DMS 273 (cell line): Measurements from ENCODE around the gene RFLNA.
"Not testable (repeated sequence)": the region's sequence is repeated elsewhere in the genome, so short reads cannot be mapped to it uniquely, and the experiment has no call there.

Source experiments
- DNase-seq: peaks from one replicate; lab custom pipeline; 2025; ENCODE audit not compliant: unreplicated experiment; lab: John Stamatoyannopoulos, UW

RFLNA gene

DNA sequence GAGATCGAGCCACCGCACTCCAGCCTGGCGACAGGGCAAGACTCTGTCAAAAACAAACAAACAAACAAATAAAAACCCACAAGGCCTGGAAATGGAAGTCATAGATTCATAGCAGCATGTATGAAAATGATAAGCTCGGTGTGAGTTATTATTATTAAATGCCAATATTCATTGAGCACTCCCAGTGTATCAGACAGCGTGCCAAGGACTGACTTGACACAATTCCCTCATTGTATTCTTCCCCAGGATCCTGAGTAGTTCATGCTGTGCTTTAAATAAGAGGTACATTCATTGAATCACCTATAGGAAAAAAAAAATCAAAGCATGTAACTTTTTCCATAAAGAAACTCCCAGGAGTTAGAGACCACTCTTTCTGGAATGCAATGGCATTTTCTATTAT is 12.6 kb upstream of the RFLNA start:
- no peak for DNase-seq

DNA sequence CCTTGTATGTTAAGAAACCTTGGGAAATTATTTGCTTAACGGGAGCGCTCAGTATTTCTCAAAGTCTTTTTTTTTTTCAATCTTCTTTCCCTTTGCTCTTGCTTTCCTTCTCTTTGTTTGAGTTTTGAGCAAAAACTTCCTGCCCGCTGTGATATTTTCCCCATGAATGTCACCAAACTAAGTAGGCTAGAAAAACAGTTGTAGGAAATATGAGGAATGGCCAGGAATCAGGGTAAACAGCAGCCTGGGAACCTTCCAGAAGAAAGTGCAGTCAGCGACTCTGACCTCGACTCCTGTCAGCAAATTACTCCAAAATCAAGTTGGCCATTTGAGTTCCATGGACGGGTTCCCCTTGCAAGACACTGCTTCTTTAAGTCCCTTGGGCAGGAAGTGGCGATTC is 11.6 kb upstream of the RFLNA start:
- no peak for DNase-seq

DNA sequence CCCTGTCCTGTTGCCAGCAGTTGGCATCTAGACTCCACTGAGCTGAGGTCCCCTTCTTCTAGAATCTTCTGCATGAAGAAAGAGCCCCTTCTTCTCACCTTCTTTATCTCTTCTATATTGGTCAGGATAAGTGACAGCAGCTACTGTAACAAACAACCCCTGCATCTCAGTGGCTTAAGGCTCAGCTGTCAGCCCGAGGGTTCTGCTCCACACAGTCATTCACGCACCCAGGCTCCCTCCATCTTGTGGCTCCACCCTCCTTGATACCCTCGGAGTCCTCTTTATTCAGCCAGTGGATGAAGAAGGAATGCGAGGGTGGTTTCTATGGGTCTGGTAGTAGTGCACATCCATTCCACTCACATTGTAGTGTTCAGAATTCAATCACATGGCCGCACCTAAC is 10.5 kb upstream of the RFLNA start:
- DNase-seq: no peak

DNA sequence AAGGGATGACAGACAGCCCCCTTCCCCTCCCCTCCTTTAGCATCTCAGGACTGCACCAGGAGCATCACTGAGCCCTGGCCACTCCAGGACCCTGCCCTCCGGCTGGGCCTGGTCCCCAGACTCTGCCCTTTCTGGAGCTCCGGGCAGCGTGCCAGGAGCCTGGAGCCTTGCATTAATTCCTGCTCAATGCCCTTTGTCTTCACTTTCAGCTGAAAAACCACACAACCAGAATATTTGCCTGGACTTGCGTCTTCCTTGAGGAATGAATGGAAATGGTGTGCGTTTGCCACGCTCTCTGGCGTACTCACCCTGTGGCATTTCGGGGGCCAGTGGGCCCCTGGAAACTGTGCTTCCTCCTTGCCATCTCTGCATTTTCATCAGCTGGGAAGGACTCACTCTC is 8.5 kb upstream of the RFLNA start:
- DNase-seq: peak; percentile 41

DNA sequence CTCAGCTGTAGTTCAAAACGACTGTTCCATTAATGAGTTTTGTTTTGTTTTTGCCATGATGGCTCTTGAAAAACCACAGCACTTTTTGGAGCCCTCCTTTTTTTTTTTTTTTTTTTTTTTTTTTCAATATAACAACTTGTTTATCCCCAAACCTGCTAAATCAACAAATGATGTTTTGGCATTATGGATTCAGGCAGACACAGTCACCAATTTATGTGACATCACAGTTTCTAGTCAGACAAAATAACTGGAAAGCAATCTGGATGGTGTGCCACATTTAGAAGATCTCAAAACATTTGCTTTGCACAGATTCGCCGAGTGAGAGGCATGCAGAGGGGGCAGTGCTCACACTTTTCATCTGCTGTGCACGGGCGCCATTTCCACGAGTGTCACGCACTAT is 7.9 kb upstream of the RFLNA start:
- no peak for DNase-seq

DNA sequence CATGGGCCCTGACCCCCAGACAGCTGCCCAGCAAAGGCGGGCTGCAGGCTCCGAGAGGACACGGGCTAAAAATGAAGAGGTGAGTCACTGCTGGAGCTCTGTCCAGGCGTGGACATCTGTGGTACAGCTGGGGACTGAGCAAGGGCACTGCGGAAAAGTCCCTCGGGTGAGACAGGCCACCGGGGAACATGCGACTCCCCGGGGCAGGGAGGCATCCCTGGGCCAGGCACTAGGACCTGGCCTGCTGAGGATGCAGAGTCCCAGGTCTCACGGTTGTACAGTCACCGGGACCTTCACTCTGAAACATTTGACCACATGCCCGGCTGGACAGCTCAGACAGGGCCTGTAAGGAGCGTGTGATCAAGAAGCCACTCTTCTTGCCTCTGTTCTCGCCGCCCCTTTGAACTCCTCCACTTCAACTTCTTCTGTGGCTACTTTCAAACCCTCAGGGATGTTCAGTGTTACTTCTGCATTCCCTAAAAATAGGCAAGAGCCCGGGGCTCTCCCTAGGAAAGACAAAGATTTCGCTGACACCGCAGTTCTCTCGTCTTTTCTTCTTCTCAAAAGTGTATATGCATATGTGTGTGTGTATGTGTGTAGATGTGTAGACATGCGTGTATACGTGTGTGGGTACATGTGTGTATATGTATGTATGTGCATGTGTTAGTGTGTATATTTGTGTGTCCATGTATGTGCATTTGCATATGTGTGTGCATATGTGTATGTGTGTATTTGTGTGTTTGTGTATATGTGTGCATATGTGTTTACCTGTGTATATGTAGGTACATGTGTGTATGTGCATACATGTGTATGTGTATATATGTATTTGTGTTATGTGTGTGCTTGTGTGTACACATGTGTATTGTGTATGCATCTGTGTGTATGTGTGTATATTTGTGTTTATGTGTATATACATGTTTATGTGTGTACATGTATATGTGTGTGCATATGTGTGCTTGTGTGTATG is 5.0 kb upstream of the RFLNA start:
- DNase-seq: no peak

DNA sequence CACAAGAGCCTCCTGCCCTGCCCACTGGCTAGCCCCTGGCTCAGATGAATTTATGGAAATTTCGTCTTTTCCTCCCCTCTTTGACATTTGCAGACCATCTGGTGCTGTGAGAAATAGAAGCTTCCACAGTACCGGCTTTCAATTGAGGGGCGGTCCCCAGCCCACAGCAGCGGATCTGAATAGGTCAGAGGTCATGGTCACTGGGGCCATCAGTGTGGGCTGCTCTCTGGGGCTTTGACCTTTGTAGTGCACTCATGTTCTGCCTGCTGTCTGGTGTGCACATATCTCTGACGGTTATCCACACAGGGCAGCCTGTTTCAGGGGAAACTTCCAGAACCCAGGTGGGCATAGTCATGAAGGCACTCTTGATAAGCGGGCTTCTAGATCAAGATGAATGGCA is 2.5 kb upstream of the RFLNA start:
- DNase-seq: no peak

DNA sequence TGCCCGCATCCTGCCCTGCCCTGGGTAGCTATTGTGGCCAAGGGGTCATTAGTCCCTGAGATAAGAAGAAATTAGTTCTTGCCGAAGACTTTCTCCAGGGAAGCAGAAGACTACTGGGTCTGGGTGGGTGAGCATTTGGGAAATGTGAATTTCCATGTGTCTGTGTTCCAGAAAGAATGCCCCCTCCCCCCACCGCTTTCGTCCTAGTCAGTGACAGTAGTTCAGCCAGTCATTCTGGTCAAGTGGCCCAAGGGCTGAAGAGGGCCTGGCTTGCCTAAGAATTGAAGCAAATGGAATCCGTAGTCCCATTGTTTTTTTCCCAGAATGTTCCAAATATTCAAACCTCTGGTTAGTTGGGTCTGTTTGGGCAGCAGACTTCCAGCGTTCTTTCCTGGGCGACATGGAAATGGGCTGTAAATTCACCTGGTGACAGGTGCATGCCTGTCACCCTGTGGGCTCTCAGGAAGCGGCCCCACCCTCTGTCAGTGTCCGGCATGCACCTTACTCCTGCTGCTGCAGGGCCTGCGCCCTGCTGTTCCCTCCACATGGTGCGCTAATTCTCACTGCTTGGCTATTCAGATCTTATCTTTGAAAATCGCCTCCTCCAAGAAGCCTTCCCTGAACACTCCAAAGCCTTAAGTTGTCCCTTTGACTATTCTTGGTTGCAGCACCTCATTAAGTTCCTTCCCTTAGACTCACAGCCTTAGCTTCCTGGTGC is 1.4 kb upstream of the RFLNA start:
- no peak for DNase-seq

DNA sequence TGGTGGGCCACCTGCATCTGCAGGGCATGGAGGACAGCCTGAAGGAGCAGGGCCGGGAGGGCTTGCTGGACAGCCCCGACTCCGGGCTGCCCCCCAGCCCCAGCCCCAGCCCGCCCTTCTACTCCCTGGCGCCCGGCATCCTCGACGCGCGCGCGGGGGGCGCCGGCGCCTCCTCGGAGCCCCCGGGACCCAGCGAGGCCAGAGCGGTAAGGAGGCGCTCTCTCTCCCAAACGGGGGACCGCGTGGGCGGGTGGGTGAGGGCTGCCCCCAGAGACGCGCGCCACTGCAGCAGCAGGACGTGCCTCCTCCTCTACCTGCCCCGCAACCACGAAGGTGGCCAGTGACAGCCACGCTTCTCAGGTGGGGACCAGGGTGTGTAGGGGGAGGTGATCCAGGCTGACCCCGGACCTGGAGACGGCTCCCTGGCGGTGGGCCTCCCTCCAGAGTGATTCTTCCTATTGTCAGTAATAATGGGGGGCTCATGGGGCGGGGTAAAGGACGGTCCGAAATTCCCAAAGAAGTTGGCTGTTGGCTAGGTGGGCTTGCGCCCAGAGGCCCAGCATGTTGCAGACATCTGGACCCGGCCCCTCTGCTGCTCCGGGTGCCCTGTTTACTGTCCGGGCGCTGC is 652 bp downstream of the RFLNA start:
- DNase-seq: no peak

DNA sequence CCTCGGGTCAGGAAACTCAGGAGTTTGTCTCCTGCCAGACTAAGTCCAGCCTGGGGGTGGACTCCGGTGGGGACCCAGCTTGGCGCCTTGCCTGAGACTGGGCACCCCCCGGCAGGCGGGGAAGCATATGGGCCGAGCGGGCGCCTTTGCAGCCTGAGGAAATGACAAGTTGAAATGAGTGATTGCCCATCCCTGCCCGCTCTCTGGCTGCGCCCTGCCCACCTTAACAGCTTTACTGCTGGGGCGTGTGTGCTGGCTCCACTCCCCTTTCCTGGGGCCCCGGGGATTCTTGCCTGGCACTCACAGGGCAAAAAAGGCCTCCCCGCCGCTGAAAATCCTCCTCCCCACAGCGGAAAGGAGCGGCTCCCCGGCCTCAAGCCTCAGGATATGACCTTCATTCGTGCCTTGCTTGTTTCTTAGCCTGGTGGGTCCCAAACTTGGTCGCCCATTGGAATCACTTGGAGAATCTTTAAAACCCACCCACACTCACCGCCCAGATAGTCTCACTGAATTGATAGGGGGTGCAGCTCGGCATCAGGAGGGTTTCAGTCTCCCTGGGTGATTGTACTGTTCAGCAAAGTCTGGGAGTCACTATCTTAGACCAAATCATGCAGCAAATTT is 1.5 kb downstream of the RFLNA start:
- peak; percentile 34 for DNase-seq

DNA sequence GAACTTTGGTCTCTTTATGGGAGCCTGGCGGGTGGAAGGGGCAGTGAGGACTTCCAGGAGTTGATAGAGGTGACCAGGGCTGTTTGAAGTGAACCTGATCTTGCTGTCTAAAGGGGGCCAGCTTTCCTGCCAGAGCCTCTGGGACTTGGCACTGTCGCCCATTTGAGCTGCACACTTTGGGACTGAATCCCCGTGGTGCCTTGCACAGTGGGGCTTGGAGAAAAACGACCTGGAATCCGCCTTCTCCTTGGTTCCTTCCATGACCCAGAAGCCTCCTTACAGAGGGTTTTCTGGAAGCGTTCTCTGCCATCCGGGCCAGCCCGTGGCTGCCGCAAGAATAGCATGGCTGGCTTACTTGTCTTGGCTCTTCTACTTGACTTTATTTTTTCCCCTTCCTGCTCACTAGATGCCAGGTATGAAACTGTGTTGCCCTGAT is 2.0 kb downstream of the RFLNA start:
- no peak for DNase-seq

DNA sequence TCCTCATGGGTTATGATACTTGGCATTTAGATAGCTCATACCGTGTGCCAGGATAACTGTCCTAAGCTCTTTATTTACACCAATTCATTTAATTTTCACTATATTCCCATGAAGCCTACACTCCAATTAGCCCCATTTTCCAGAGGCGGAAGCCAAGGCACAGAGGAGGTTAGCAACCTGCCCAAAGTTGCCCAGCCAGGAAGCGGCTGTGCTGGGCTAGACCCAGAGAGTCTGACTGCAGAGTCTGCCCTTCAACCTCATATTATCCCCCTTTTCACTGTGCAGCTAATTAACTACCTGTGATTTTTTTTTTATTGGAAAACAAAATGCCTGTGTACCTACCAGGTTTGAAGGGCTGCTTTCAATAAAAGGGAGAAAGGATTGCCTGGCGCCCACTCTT is 2.5 kb downstream of the RFLNA start:
- DNase-seq: no peak

DNA sequence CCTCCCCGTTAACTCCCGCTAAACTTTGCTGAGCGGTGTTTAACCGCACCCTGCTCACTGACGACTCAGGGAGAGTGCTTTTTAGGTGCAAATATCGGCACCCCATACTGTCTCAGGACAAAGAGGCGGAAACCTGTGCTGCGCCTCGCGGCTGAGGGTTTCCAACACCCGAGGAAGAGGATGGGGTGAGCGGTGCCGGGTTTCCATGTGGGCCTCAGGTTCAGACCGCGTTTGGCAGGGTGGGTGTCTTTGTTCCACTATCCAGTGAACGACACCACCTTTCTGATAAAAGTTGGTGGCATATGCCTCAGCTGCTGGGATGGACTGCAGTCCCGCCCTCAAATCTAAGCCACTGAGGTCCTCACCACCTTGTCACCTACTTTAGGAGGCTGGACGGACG is 3.0 kb downstream of the RFLNA start:
- no peak for DNase-seq

DNA sequence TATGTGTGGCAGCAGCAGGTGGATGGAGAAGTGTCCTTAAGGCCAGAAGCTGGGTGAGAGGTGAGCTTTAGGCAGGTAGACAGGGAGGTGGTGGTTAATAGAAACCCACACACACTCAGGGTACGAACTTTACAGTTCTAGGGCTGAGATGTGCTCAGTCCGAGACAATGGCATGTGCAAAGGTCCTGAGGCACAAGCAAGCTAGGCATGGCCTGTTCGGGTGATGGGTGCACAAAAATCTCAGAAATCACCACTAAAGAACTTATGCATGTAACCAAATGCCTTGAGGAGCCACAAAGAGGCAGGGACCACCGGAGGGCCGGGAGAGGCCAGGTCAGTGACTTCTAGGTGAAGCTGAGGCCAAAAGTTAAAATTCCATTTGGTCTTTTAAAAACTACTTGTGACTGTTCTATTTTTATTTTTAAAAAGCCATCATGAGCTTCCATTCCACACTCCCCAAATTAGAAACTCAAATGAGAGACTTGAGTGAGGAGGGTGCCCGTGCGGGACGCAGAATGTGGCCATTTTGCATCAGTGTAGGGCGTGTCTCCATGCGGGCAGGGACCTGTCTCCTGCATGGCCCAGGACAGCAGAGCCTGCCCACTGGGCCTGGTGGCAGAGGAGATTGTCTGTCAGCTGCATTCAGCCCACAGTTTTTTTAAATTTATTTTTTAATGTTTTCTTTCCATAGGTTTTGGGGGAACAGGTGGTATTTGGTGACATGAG is 4.0 kb downstream of the RFLNA start:
- DNase-seq: no peak

DNA sequence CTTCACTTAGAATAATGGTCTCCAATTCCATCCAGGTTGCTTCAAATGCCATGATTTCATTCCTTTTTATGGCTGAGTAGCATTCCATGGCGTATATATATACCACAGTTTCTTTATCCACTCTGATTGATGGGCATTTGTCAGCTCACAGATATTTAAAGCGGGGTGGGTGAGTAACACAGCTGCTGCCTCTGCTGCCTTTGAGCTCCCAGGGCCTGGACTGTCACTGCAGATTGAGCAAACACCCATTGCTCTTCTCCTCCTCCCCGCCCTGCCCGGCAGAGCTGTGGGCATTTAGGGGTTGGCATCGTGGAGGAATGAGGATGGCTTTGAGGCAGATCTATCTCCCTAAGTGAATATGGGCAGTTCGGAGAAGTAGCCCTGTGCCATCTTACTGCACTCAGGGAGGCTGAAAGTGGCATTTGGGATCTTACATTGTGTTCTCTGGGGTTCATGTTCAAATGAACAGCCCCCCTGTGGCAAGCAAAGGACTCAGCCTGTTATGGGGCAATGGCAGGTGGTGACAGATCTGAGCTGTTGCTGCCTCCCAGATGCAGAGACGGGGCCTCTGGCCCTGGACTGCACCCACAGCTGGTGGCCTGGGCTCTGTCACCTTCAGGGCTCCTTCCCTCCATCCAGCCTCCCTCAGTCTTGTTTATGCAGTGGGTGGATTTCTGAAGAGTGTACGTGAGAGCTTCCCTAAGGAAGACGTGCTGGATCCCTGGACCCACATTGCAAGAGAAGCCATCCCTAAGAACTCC is 4.9 kb downstream of the RFLNA start:
- DNase-seq: no peak

DNA sequence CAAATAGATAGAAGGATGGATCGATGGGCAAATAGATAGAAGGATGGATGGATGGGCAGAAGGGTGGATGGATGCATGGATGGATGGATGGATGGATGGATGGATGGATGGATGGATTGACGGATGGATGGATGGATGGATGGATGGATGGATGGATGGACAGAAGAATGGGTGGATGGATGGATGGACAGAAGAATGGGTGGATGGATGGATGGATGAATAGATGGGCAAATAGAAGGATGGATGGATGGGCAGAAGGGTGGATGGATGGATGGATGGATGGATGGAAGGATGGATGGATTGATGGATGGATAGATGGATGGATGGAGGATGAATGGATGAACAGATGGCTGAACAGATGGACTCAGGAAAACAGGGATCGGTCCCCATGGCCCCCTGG is 5.8 kb downstream of the RFLNA start:
- not testable (repeated sequence) for DNase-seq

DNA sequence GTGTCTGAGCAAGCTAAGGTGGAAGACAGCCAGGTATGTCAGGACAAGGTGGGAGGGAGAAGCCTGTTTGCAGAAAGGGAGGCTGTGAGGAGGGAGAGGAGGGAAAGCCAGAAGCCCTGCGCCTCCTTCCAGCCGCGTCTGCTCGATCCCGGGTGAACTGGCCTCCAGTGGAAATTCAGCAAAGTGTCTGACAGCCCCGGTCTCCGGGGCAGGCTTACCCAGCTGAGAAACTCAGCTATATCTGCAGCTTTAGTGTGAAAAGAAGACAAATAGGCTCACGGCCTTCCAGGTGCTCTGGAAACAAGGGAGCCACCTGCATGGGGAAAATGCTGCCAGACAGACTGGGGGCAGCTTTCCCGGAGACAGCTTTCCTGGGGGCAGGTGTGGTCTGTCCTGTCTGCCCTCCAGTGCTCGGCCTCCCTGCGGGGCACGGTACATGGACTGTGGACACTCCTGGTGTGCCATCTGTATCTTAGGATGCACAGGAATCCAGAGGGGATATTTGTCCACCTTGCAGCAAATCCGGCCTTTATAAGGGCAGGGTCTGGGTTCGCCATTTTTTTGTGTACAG is 6.3 kb downstream of the RFLNA start:
- no peak for DNase-seq

DNA sequence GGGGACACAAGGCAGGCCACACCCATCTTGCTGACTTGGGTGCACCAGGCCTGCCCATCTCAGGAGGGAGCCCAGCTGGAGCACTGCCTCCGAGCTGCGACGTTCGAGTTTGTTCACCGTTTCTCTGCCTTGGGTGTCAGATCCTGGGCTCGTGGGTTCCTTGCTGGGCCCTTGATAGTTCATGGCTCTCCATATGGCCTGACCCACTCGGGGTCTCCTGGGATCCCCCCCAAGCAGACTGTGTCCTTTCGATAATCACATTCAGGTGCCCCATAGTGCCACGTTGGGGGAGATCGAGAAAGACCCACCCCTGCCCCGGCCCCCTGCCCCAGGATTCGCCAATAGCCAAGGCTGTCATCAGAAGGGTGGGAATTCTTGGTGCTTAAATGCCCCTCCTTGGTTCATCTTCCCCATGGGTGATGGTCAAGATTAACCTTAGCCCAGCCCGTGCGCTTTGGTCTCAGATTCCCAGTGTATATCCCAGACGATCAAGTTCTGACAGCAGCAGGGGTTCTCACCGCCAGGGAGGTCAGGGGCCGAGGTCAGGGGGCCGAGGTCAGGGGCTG is 7.4 kb downstream of the RFLNA start:
- DNase-seq: no peak

DNA sequence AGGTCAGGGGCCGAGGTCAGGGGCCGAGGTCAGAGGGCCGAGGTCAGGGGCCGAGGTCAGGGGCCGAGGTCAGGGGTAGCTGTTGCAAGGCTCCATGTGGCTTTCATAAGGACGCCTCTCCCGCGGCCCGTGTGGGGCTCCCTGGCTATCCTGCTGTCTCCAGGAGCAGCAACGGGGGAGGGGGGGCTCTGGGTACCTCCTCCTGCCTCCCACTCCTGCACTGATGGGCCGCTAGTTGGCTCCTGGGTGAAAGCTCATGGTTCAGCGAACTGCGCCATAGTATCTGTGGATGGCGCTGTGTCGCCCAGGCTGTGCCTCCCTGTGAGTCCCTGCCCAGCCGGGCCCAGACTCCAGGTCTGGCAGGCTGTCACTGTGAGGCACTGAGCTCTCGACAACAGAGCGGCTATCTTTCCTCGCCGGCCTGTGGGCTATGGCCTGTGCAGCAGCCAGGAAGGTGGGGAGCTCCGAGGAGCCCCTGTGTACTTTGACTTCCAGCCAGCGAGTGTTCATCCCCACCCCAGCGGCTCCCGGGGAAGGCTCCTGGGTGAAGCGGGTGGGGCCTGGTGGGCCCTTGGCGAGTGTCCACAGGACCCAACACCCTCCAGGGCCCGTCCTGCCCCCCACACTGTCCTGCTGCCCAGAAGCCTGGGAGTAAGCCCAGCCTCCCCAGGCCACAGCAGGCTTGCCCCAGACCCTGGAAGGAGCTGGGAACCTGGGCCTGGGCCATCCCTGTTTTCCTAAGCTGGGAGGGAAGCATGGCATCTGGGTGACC is 8.1 kb downstream of the RFLNA start:
- DNase-seq: no peak
